LNCaP clone FGC (cell line): Measurements from ENCODE around the gene LCP2.

Source experiments
- DNase-seq: peaks from one replicate; pipeline ENCODE4 v3.0.0-alpha.2; 2011; ENCODE audit warnings: low read depth
- H3K4me3 ChIP-seq: 2 replicates; pipeline ENCODE4 v1.5.1; 2011; ENCODE audit warnings: mild to moderate bottlenecking, low read depth, low read length, control low read depth
- TF ChIP-seq, protein P1 (sequence below): IDR thresholded peaks from 2 replicates; pipeline ENCODE4 v1.5.1; 2012; ENCODE audit warnings: mild to moderate bottlenecking; ENCODE audit not compliant: control insufficient read depth, insufficient read depth; ENCODE audit errors: extremely low read depth

Gene LCP2

DNA sequence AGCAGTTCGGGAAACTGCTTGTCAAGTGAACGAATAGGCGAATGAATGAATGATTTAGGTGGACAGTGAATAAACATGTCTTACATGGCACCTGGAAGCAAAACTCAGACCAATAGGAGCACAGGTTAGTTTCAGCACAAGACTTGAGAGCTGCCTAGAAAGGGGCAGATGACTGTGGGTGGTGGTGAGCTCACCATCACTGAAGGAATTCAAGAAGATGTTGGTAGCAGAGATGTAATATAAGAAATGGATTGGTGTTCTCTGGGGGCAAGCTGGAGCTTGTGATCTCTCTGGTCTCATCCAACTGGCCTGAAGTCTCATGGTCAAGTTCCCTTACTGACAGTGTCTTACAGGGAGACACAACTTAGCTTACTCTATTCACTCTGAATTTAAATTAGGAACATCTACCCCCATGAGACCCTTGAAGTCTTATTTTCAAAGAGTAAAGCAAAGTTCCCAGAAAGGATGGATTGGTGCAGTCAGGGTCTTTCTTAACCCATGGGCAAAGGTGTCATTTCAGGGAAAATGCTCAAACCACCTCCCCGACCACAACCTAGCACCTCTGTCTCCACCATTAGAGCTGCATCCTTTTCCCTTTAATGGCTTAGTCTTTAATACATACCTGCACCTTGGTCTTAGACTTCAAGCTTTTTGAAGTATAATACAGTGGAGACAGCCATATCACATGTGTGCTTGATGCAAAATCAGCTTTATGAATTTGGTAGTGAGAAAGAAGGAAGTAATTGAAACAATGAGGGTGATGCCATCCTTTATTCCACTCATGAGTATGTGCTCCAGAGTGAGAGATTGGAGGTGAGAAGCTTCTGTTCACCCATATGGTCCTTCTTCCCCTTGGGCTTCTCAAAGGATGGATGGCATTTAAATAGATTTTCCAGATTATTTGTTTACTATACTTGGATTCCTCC lies 5.1 kb downstream of the LCP2 start:
- no peak for DNase-seq
- no peak overlapping the region for H3K4me3 ChIP-seq
- TF ChIP-seq, protein P1, sequence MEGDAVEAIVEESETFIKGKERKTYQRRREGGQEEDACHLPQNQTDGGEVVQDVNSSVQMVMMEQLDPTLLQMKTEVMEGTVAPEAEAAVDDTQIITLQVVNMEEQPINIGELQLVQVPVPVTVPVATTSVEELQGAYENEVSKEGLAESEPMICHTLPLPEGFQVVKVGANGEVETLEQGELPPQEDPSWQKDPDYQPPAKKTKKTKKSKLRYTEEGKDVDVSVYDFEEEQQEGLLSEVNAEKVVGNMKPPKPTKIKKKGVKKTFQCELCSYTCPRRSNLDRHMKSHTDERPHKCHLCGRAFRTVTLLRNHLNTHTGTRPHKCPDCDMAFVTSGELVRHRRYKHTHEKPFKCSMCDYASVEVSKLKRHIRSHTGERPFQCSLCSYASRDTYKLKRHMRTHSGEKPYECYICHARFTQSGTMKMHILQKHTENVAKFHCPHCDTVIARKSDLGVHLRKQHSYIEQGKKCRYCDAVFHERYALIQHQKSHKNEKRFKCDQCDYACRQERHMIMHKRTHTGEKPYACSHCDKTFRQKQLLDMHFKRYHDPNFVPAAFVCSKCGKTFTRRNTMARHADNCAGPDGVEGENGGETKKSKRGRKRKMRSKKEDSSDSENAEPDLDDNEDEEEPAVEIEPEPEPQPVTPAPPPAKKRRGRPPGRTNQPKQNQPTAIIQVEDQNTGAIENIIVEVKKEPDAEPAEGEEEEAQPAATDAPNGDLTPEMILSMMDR, result no peak

DNA sequence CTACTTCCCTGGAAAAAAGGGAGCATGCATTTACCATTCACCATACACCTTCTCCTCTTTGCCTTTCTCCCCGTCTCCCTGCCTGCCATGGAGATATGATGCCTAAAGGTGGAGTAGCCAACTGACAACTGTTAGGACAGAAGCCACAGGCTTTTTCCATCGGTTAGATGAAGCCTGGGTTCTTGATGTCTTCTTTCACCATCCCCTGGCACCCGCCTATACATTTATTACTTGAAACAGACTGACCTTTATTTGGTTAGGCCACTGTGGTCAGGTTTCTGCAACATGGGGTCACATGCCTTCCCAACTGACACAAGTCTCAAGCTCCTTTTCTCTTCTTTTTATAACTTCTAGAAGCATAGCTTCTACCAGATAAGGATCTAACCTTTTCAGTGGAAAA lies 7.1 kb downstream of the LCP2 start:
- no peak overlapping the region for H3K4me3 ChIP-seq
- no peak for DNase-seq
- TF ChIP-seq, protein P1, result no peak

- H3K4me3 ChIP-seq, result no peak overlapping the region
- TF ChIP-seq, protein P1, result no peak
- DNase-seq, result no peak
Measured at GRCh38 chr5:170289764-170290163, 7.8 kb downstream of the LCP2 start.

DNA sequence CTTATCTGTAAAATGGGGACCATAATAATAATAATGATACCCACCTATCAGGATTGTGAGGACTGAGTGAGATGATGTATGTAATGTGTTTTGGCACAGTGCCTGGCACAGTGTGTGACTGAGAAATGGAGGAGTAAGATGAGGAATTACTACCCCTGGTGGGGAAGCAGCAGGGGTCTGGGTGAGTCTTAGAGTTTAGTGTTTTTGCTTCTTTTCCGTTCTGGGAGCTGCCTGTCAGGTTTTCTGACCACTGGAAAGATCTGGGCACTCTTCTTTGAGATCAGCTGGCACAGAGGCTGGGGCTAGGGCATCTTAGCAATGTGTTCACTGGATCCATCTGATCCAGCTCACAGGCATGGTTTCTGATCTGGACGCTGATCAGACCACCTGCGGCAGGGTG lies 8.5 kb downstream of the LCP2 start:
- TF ChIP-seq, protein P1, result no peak

GRCh38 chr5:170288551-170288950 lies 9.0 kb downstream of the LCP2 start:
- no peak for DNase-seq
- TF ChIP-seq, protein P1, result no peak
- H3K4me3 ChIP-seq, result no peak overlapping the region

More for the DNA sequence above, 8.5 kb downstream of the LCP2 start:
- DNase-seq, result no peak
- no peak overlapping the region for H3K4me3 ChIP-seq

DNA sequence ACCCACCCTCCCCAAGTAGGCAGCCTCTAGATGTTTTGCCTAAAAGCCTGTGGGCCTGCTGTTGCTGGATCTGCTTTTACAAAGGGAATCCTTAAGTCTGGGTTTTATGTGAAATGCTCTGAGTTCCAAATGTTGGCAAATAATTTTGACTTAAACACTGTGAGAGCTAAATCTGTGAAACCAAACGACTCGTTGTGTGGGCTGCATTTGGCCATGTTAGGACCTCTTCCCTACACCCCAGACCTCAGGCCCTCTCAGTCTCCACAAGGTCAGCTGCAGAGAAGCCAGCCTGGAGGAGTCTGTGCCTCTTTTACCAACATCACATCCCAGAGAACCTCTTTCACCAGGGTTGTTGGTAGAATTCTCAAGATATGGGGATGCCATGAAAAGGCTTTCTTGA lies 9.4 kb downstream of the LCP2 start:
- H3K4me3 ChIP-seq, result no peak overlapping the region
- TF ChIP-seq, protein P1, result no peak
- DNase-seq, result no peak

GRCh38 chr5:170287532-170287931 lies 10.0 kb downstream of the LCP2 start:
- H3K4me3 ChIP-seq, result no peak overlapping the region
- no peak for DNase-seq
- TF ChIP-seq, protein P1, result no peak
